Measurements from ENCODE around the gene ABCB8.

The ABCB8 gene

GRCh38 chr7:151043959-151044358 is 15.7 kb downstream of the ABCB8 start:
- Histone ChIP-seq H3K4me3 (replicated peaks; ENCODE audit: low read depth, low read length) (no peak overlapping the region), H3K27me3 (replicated peaks; ENCODE audit: control insufficient read depth, insufficient read depth, low read length) (no peaks in the 10 kb centered on the region), H3K36me3 (ENCODE audit: control insufficient read depth, insufficient read depth, low read length) (peaks cover 2% of the 10 kb centered on the region)
- DNase-seq (ENCODE audit: extremely low read depth, insufficient read length): no peak
- no peak for TF ChIP-seq CTCF (IDR thresholded peaks at IDR 0.05; ENCODE audit: insufficient read depth, low read length, poor library complexity, severe bottlenecking)

GRCh38 chr7:151045262-151045661 is 17.0 kb downstream of the ABCB8 start:
- TF ChIP-seq CTCF (IDR thresholded peaks at IDR 0.05; ENCODE audit: insufficient read depth, low read length, poor library complexity, severe bottlenecking): no peak
- Histone ChIP-seq H3K4me3 (replicated peaks; ENCODE audit: low read depth, low read length) (no peak overlapping the region), H3K36me3 (ENCODE audit: control insufficient read depth, insufficient read depth, low read length) (peaks cover 2% of the 10 kb centered on the region), H3K27me3 (replicated peaks; ENCODE audit: control insufficient read depth, insufficient read depth, low read length) (no peaks in the 10 kb centered on the region)
- DNase-seq (ENCODE audit: extremely low read depth, insufficient read length): no peak

GRCh38 chr7:151045967-151046366 is 17.7 kb downstream of the ABCB8 start:
- no peak for TF ChIP-seq CTCF (IDR thresholded peaks at IDR 0.05; ENCODE audit: insufficient read depth, low read length, poor library complexity, severe bottlenecking)

GRCh38 chr7:151046603-151047573 is 18.6 kb downstream of the ABCB8 start:
- no peaks in the 10 kb centered on the region for H3K27me3 ChIP-seq (replicated peaks; ENCODE audit: control insufficient read depth, insufficient read depth, low read length)
- DNase-seq (ENCODE audit: extremely low read depth, insufficient read length): no peak
- peaks cover 2% of the 10 kb centered on the region for H3K36me3 ChIP-seq (ENCODE audit: control insufficient read depth, insufficient read depth, low read length)
- no peak for TF ChIP-seq CTCF (IDR thresholded peaks at IDR 0.05; ENCODE audit: insufficient read depth, low read length, poor library complexity, severe bottlenecking)
- no peak overlapping the region for H3K4me3 ChIP-seq (replicated peaks; ENCODE audit: low read depth, low read length)

More at GRCh38 chr7:151045967-151046366, 17.7 kb downstream of the ABCB8 start:
- peaks cover 2% of the 10 kb centered on the region for H3K36me3 ChIP-seq (ENCODE audit: control insufficient read depth, insufficient read depth, low read length)
- no peak for DNase-seq (ENCODE audit: extremely low read depth, insufficient read length)
- no peaks in the 10 kb centered on the region for H3K27me3 ChIP-seq (replicated peaks; ENCODE audit: control insufficient read depth, insufficient read depth, low read length)
- H3K4me3 ChIP-seq (replicated peaks; ENCODE audit: low read depth, low read length): no peak overlapping the region

GRCh38 chr7:151047976-151048815 is 19.9 kb downstream of the ABCB8 start, which contains the start of gene ASIC3:
Gene ASIC3 (plus strand): TSS chr7:151048531. CDS start chr7:151048886, 355 bp downstream.
- TF ChIP-seq CTCF (IDR thresholded peaks at IDR 0.05; ENCODE audit: insufficient read depth, low read length, poor library complexity, severe bottlenecking): no peak

More at GRCh38 chr7:151047976-151048815, 19.9 kb downstream of the ABCB8 start, which contains the start of gene ASIC3:
- DNase-seq (ENCODE audit: extremely low read depth, insufficient read length): no peak
- H3K4me3 ChIP-seq (replicated peaks; ENCODE audit: low read depth, low read length): no peak within 1 kb of the TSS
- peaks cover 2% of the 10 kb centered on the region for H3K36me3 ChIP-seq (ENCODE audit: control insufficient read depth, insufficient read depth, low read length)
- H3K27me3 ChIP-seq (replicated peaks; ENCODE audit: control insufficient read depth, insufficient read depth, low read length): no peaks in the 10 kb centered on the region

Measured in GM06990 (cell line).